Stomach (tissue), 4 donors: ENCODE data around the gene PRODH.

Source experiments
- EP300 ChIP-seq: sonication (generic); formaldehyde crosslinking; IDR thresholded peaks from one replicate; pipeline ENCODE4 v1.6.1; 2017; ENCODE audit warnings: antibody characterized with exemption
- POLR2AphosphoS5 ChIP-seq, 3 donors: sonication (generic); formaldehyde crosslinking; IDR thresholded peaks; one replicate each; pipeline ENCODE4 v1.6.1; 2016; ENCODE audit warnings: antibody characterized with exemption in 3 of 3
- TF ChIP-seq, protein P1 (sequence below), 7 experiments: fragments of 450-650 bp in 4 of 7; fragments of 200-600 bp in 3 of 7; sonication (generic) in 3 of 7; IDR thresholded peaks; one replicate each; pipeline ENCODE4 v1.5.1; 2016 to 2019; ENCODE audit warnings: antibody characterized with exemption in 7 of 7, control low read depth in 2 of 7, mild to moderate bottlenecking in 1 of 7

DNA sequence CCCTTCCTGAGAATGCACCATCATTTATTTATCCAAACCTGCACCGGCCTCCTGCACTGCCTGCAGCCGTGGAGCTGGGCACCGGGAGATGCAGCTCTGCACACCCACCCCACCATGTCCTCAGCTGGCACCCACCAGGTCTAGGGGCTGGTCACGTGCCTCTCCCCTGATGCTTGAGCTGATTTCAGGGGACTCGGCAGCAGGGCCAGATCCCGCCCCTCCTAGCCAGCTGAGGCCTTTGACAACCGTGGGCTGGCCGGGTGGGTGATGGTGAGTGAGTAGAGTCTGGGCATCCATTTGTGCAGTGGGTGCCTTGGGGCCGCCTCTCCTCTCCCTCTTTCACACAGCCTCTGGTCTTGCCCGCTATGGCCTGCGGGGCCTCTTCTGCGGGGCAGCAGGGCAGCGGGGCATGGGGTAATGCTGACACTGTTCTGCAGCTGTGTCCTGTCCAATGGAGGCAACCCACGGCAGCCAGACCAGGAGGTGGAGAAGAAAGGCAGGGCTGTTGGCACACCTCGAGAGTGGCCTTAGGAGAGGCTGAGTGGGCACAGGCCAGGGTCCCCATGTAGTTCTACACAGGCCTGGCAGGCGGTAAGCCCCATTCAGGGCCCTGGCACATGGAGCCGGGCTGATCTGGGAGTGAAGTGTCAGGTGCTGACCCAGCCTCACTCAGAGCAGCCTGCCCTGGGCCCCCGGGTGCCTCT lies 38.5 kb upstream of the PRODH start:
- TF ChIP-seq EP300 (no peak), POLR2AphosphoS5 (IDR thresholded peaks at IDR 0.05) (no peak)
- TF ChIP-seq, protein P1, sequence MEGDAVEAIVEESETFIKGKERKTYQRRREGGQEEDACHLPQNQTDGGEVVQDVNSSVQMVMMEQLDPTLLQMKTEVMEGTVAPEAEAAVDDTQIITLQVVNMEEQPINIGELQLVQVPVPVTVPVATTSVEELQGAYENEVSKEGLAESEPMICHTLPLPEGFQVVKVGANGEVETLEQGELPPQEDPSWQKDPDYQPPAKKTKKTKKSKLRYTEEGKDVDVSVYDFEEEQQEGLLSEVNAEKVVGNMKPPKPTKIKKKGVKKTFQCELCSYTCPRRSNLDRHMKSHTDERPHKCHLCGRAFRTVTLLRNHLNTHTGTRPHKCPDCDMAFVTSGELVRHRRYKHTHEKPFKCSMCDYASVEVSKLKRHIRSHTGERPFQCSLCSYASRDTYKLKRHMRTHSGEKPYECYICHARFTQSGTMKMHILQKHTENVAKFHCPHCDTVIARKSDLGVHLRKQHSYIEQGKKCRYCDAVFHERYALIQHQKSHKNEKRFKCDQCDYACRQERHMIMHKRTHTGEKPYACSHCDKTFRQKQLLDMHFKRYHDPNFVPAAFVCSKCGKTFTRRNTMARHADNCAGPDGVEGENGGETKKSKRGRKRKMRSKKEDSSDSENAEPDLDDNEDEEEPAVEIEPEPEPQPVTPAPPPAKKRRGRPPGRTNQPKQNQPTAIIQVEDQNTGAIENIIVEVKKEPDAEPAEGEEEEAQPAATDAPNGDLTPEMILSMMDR (IDR thresholded peaks at IDR 0.05), result no peak
